Activated T-cell treated with anti-CD3 and anti-CD28 coated beads for 24 hours (primary cell): ENCODE data around the gene CNN1.
"Not testable (repeated sequence)": the region's sequence is repeated elsewhere in the genome, so short reads cannot be mapped to it uniquely, and the experiment has no call there.

Experiments used
- DNase-seq: peaks from one replicate; pipeline ENCODE4 v3.0.0-alpha.2; 2020; ENCODE audit warnings: low read depth

CNN1 gene

GRCh38 chr19:11566164-11566563 is 27.5 kb downstream of the CNN1 start:
- DNase-seq, result no peak

- DNase-seq, result no peak
Measured at GRCh38 chr19:11570039-11570462, 31.4 kb downstream of the CNN1 start.

- not testable (repeated sequence) for DNase-seq
Measured at GRCh38 chr19:11573354-11573753, 34.7 kb downstream of the CNN1 start.

- not testable (repeated sequence) for DNase-seq
Measured at GRCh38 chr19:11573763-11574162, 35.1 kb downstream of the CNN1 start.

- DNase-seq, result no peak
Measured at GRCh38 chr19:11574689-11575088, 36.0 kb downstream of the CNN1 start.

GRCh38 chr19:11576227-11576626 is 37.6 kb downstream of the CNN1 start:
- no peak for DNase-seq

GRCh38 chr19:11577451-11578257 is 39.0 kb downstream of the CNN1 start, which contains the start of gene ACP5:
ACP5 (minus strand) TSS chr19:11577645; CDS start chr19:11577317, 328 bp downstream.
- no peak for DNase-seq

- DNase-seq, result no peak
Measured at GRCh38 chr19:11578258-11579142, 39.8 kb downstream of the CNN1 start.

GRCh38 chr19:11580116-11580515 is 41.5 kb downstream of the CNN1 start:
- no peak for DNase-seq

GRCh38 chr19:11581740-11582139 is 43.1 kb downstream of the CNN1 start:
- DNase-seq, result peak; percentile 39

- no peak for DNase-seq
Measured at GRCh38 chr19:11586331-11586730, 47.7 kb downstream of the CNN1 start.

- peak; percentile 75 for DNase-seq
Measured at GRCh38 chr19:11587302-11587974, 48.8 kb downstream of the CNN1 start.

GRCh38 chr19:11587975-11588631 is 49.5 kb downstream of the CNN1 start:
- DNase-seq, result no peak

GRCh38 chr19:11594084-11594483 is 55.4 kb downstream of the CNN1 start:
- no peak for DNase-seq

GRCh38 chr19:11596156-11596555 is 57.5 kb downstream of the CNN1 start:
- DNase-seq, result no peak

GRCh38 chr19:11597202-11598102 is 58.8 kb downstream of the CNN1 start, which contains the start of gene ZNF627:
ZNF627 (plus strand) TSS chr19:11597483; CDS start chr19:11597628, 145 bp downstream.
- DNase-seq, result peak; percentile 97

GRCh38 chr19:11598103-11598483 is 59.4 kb downstream of the CNN1 start:
- no peak for DNase-seq

GRCh38 chr19:11598746-11599145 is 60.1 kb downstream of the CNN1 start:
- DNase-seq, result no peak

GRCh38 chr19:11599704-11600103 is 61.1 kb downstream of the CNN1 start:
- DNase-seq, result not testable (repeated sequence)
